Measurements from ENCODE around the gene FGFRL1.

FGFRL1 gene

GRCh38 chr4:1028574-1029220 is 17.3 kb downstream of the FGFRL1 start:
- no peak overlapping the region for H3K4me3 ChIP-seq (ENCODE audit: low read depth, low read length)
- no peak for TF ChIP-seq CTCF (IDR thresholded peaks at IDR 0.05; ENCODE audit: low read depth, low read length, missing control alignments)
- DNase-seq (ENCODE audit: low read depth), result no peak

GRCh38 chr4:1029529-1029928 is 18.1 kb downstream of the FGFRL1 start:
- no peak overlapping the region for H3K4me3 ChIP-seq (ENCODE audit: low read depth, low read length)
- TF ChIP-seq CTCF (IDR thresholded peaks at IDR 0.05; ENCODE audit: low read depth, low read length, missing control alignments), result no peak
- DNase-seq (ENCODE audit: low read depth), result no peak

- no peak for TF ChIP-seq CTCF (IDR thresholded peaks at IDR 0.05; ENCODE audit: low read depth, low read length, missing control alignments)
- no peak overlapping the region for H3K4me3 ChIP-seq (ENCODE audit: low read depth, low read length)
- DNase-seq (ENCODE audit: low read depth), result no peak
Measured at GRCh38 chr4:1030031-1030430, 18.6 kb downstream of the FGFRL1 start.

- H3K4me3 ChIP-seq (ENCODE audit: low read depth, low read length), result no peak overlapping the region
- TF ChIP-seq CTCF (IDR thresholded peaks at IDR 0.05; ENCODE audit: low read depth, low read length, missing control alignments), result no peak
Measured at GRCh38 chr4:1030559-1030958, 19.1 kb downstream of the FGFRL1 start.

GRCh38 chr4:1031346-1031745 is 19.9 kb downstream of the FGFRL1 start:
- no peak overlapping the region for H3K4me3 ChIP-seq (ENCODE audit: low read depth, low read length)
- TF ChIP-seq CTCF (IDR thresholded peaks at IDR 0.05; ENCODE audit: low read depth, low read length, missing control alignments), result no peak
- no peak for DNase-seq (ENCODE audit: low read depth)

More at GRCh38 chr4:1030559-1030958, 19.1 kb downstream of the FGFRL1 start:
- DNase-seq (ENCODE audit: low read depth), result no peak

- TF ChIP-seq CTCF (IDR thresholded peaks at IDR 0.05; ENCODE audit: low read depth, low read length, missing control alignments), result no peak
- no peak overlapping the region for H3K4me3 ChIP-seq (ENCODE audit: low read depth, low read length)
- DNase-seq (ENCODE audit: low read depth), result no peak
Measured at GRCh38 chr4:1031956-1032795, 20.8 kb downstream of the FGFRL1 start.
